Thymus (tissue), 11 donors: ENCODE data around the gene MAGI1. TPM values are rescaled to one million over a fixed set of nuclear protein-coding genes. Genes with fewer than 3 reads are reported as not detected.

Experiments
- DNase-seq, 9 donors: peaks; one replicate each; pipeline ENCODE4 v3.0.0-alpha.2; 2013; ENCODE audit warnings: low spot score in 9 of 9, low read depth in 6 of 9, missing footprints in 1 of 9
- H3K27ac ChIP-seq, 2 donors: one replicate each; pipeline ENCODE4 v1.5.1; 2013; ENCODE audit warnings: control low read depth in 1 of 2, low read depth in 1 of 2, low read length in 1 of 2, mild to moderate bottlenecking in 1 of 2, moderate library complexity in 1 of 2
- H3K27me3 ChIP-seq, 2 donors: one replicate each; pipeline ENCODE4 v1.5.1; 2013; ENCODE audit warnings: low read length in 1 of 2; ENCODE audit not compliant: control insufficient read depth in 2 of 2, insufficient read depth in 1 of 2
- H3K36me3 ChIP-seq, 2 donors: one replicate each; pipeline ENCODE4 v1.5.1; 2013; ENCODE audit warnings: low read length in 1 of 2, mild to moderate bottlenecking in 1 of 2, moderate library complexity in 1 of 2; ENCODE audit not compliant: control insufficient read depth in 2 of 2, insufficient read depth in 2 of 2
- H3K4me1 ChIP-seq, 2 donors: one replicate each; pipeline ENCODE4 v1.5.1; 2013; ENCODE audit warnings: low read length in 2 of 2; ENCODE audit not compliant: control insufficient read depth in 2 of 2, insufficient read depth in 2 of 2
- H3K4me3 ChIP-seq, 2 donors: one replicate each; pipeline ENCODE4 v1.5.1; 2013; ENCODE audit warnings: low read length in 2 of 2, control low read depth in 1 of 2, mild to moderate bottlenecking in 1 of 2
- H3K9me3 ChIP-seq, 2 donors: one replicate each; pipeline ENCODE4 v1.5.1; 2013; ENCODE audit warnings: low read length in 1 of 2, mild to moderate bottlenecking in 1 of 2; ENCODE audit not compliant: control insufficient read depth in 2 of 2, insufficient read depth in 1 of 2
- WGBS: extraction: QIAGEN DNeasy Blood & Tissue Kit; methylation state at CpG from one replicate; pipeline ENCODE4 v1.1.7; 2013; 5-methylcytosine and 5-hydroxymethylcytosine counted together
- polyA plus RNA-seq: library from polyadenylated mRNA; stranded (reverse); fragments of 200-250 nt; gene quantifications from one replicate; pipeline ENCODE4 v1.2.3, GENCODE V29; 2013
- total RNA-seq: library from RNA; stranded (reverse); fragments of 120-200 nt; gene quantifications from one replicate; pipeline ENCODE4 v1.2.4, GENCODE V29; 2013
- donor health status: healthy.

The MAGI1 gene
- total and polyA plus RNA-seq, 2 donors = 5.1 to 6.1 TPM

GRCh38 chr3:65489253-65489652, 549.5 kb downstream of the MAGI1 start:
- H3K9me3 ChIP-seq = no peaks in the 10 kb centered on the region
- no peaks in the 10 kb centered on the region for H3K27me3 ChIP-seq
- H3K4me3 ChIP-seq = no peak overlapping the region
- no peak for DNase-seq
- no peaks in the 10 kb centered on the region for H3K4me1 ChIP-seq
- over 99% methylated on average over 2 of the region's 2 CpGs for WGBS
- no peak overlapping the region for H3K27ac ChIP-seq
- no peaks in the 10 kb centered on the region for H3K36me3 ChIP-seq

- no peaks in the 10 kb centered on the region for H3K4me1 ChIP-seq
- no peak overlapping the region for H3K4me3 ChIP-seq
Observed at GRCh38 chr3:65485826-65486469, 552.8 kb downstream of the MAGI1 start.

DNA sequence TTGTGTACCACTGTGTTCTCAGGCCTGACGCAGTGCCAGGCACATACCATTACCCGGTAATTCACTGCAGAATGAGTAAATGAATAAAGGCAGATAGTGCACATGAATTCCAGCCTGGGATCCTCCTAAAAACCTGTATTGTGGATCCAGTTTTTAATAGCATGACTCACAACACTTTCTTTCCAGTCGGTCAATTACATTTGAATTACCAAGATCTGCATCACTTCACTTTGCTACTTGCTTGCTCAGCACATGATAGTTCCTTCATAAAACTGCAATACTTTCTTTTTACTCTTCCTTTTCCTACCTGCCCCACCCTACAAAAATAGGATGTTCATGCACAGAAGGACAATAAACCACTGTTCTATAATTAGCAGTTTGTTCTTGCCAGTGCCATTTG, 553.8 kb downstream of the MAGI1 start:
- no peaks in the 10 kb centered on the region for H3K4me1 ChIP-seq
- H3K9me3 ChIP-seq = no peaks in the 10 kb centered on the region
- H3K27ac ChIP-seq = no peak overlapping the region
- no peak overlapping the region for H3K4me3 ChIP-seq
- no peak for DNase-seq
- H3K27me3 ChIP-seq = no peaks in the 10 kb centered on the region
- WGBS = 64% methylated on average over 3 of the region's 3 CpGs
- H3K36me3 ChIP-seq = no peaks in the 10 kb centered on the region

More at GRCh38 chr3:65485826-65486469, 552.8 kb downstream of the MAGI1 start:
- Histone ChIP-seq H3K9me3 (no peaks in the 10 kb centered on the region), H3K27me3 (no peaks in the 10 kb centered on the region), H3K36me3 (no peaks in the 10 kb centered on the region), H3K27ac (no peak overlapping the region)
- no peak for DNase-seq
- WGBS = 89% methylated on average over 3 of the region's 3 CpGs

DNA sequence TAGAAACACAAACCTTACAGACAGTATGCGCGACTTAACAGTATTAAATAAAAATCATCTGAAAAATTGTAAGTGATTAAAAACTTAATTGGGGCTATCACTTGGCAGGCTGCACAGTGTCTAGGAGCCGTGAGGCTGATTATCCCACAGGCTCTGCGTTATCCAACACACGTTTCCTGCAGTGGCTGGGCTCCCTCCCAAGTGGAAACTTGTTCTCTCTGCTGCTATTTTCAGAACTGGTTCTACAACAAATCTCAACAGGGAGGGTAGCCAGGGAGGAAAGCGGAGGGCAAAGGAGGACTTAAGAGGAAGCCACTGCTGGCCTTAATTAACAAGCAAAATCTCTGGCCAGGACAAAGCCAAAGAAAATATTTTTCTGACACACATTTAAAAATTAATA, 555.2 kb downstream of the MAGI1 start:
- H3K4me3 ChIP-seq = no peak overlapping the region
- no peaks in the 10 kb centered on the region for H3K4me1 ChIP-seq
- H3K27me3 ChIP-seq = no peaks in the 10 kb centered on the region
- H3K9me3 ChIP-seq = no peaks in the 10 kb centered on the region
- no peaks in the 10 kb centered on the region for H3K36me3 ChIP-seq
- H3K27ac ChIP-seq = no peak overlapping the region
- WGBS = 79% methylated on average over 6 of the region's 6 CpGs
- peak in 1 of 9 donors; percentile 4 for DNase-seq

- Histone ChIP-seq H3K36me3 (no peaks in the 10 kb centered on the region), H3K4me3 (no peak overlapping the region), H3K27ac (no peak overlapping the region), H3K4me1 (no peaks in the 10 kb centered on the region), H3K9me3 (no peaks in the 10 kb centered on the region), H3K27me3 (no peaks in the 10 kb centered on the region)
- DNase-seq = no peak
- 85% methylated on average over 2 of the region's 2 CpGs for WGBS
Observed at GRCh38 chr3:65483011-65483410, 555.7 kb downstream of the MAGI1 start.

GRCh38 chr3:65481085-65481484, 557.6 kb downstream of the MAGI1 start:
- Histone ChIP-seq H3K36me3 (no peaks in the 10 kb centered on the region), H3K27ac (no peak overlapping the region), H3K4me3 (no peak overlapping the region), H3K9me3 (no peaks in the 10 kb centered on the region), H3K4me1 (no peaks in the 10 kb centered on the region), H3K27me3 (no peaks in the 10 kb centered on the region)
- WGBS = 85% methylated on average over 4 of the region's 4 CpGs
- no peak for DNase-seq

- Histone ChIP-seq H3K4me1 (no peaks in the 10 kb centered on the region), H3K27ac (no peak overlapping the region), H3K27me3 (no peaks in the 10 kb centered on the region), H3K4me3 (no peak overlapping the region), H3K36me3 (no peaks in the 10 kb centered on the region), H3K9me3 (no peaks in the 10 kb centered on the region)
- DNase-seq = no peak
- WGBS = 93% methylated on average over 3 of the region's 3 CpGs
Observed at GRCh38 chr3:65479990-65480389, 558.7 kb downstream of the MAGI1 start.

- WGBS = 90% methylated on average over 13 of the region's 13 CpGs
- H3K9me3 ChIP-seq = no peaks in the 10 kb centered on the region
Observed at GRCh38 chr3:65478551-65479500, 559.9 kb downstream of the MAGI1 start.

DNA sequence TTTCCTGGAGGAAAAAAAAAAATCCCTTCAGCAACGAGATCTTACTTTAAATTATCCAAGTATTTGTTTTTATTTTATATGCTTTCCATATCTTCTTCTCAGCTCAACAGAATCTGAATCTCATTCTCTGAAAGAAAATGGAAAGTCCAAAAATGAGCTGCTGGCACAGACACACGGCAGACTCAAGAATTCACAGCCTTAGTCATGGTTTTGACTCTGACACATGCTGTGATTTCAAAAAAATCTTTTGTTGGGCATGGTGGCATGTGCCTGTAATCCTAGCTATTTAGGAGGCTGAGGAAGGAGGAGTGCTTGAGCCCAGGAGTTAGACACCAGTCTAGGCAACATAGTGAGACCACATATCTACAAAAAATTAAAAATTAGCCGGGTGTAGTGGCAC, 565.0 kb downstream of the MAGI1 start:
- no peaks in the 10 kb centered on the region for H3K36me3 ChIP-seq
- no peaks in the 10 kb centered on the region for H3K9me3 ChIP-seq
- no peaks in the 10 kb centered on the region for H3K27me3 ChIP-seq
- no peak overlapping the region for H3K27ac ChIP-seq
- H3K4me1 ChIP-seq = no peaks in the 10 kb centered on the region
- WGBS = 83% methylated on average over 3 of the region's 3 CpGs
- DNase-seq = no peak
- H3K4me3 ChIP-seq = no peak overlapping the region

More at GRCh38 chr3:65478551-65479500, 559.9 kb downstream of the MAGI1 start:
- H3K36me3 ChIP-seq = no peaks in the 10 kb centered on the region
- no peaks in the 10 kb centered on the region for H3K27me3 ChIP-seq
- H3K27ac ChIP-seq = no peak overlapping the region
- no peaks in the 10 kb centered on the region for H3K4me1 ChIP-seq
- DNase-seq = no peak
- no peak overlapping the region for H3K4me3 ChIP-seq
